ENCODE data around the gene MEIOB.
"Not testable (repeated sequence)": the region's sequence is repeated elsewhere in the genome, so short reads cannot be mapped to it uniquely, and the experiment has no call there.

MEIOB gene, protein sequence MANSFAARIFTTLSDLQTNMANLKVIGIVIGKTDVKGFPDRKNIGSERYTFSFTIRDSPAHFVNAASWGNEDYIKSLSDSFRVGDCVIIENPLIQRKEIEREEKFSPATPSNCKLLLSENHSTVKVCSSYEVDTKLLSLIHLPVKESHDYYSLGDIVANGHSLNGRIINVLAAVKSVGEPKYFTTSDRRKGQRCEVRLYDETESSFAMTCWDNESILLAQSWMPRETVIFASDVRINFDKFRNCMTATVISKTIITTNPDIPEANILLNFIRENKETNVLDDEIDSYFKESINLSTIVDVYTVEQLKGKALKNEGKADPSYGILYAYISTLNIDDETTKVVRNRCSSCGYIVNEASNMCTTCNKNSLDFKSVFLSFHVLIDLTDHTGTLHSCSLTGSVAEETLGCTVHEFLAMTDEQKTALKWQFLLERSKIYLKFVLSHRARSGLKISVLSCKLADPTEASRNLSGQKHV

GRCh38 chr16:1871974-1872635, at the start of gene MEIOB:
TSS of gene MEIOB (minus strand) at chr16:1872164. CDS start at chr16:1868175, 3,989 bp downstream.
- peaks cover 2% of the 10 kb centered on the region for H3K9me3 Mint-ChIP-seq
- no peak for TF ChIP-seq CTCF (IDR thresholded peaks at IDR 0.05; ENCODE audit: unreplicated experiment in 3 of 3)
- no peaks in the 10 kb centered on the region for H3K36me3 Mint-ChIP-seq (ENCODE audit: low read depth)
- H3K27ac Mint-ChIP-seq, result no peak within 1 kb of the TSS
- no peaks in the 10 kb centered on the region for H3K4me1 Mint-ChIP-seq
- peak within 1 kb of the TSS; percentile 71 to 81 (median 78) for H3K4me3 Mint-ChIP-seq
- peaks cover 45% of the 10 kb centered on the region for H3K27me3 Mint-ChIP-seq (ENCODE audit: low read depth)

- Mint-ChIP-seq H3K9me3 (peaks cover 2% of the 10 kb centered on the region), H3K4me1 (peaks cover 6% of the 10 kb centered on the region), H3K4me3 (peak overlapping the region in 1 of 3 experiments; percentile 41), H3K27me3 (ENCODE audit: low read depth) (peaks cover 85% of the 10 kb centered on the region), H3K27ac (no peak overlapping the region), H3K36me3 (ENCODE audit: low read depth) (no peaks in the 10 kb centered on the region)
- TF ChIP-seq CTCF (IDR thresholded peaks at IDR 0.05; ENCODE audit: unreplicated experiment in 3 of 3), result no peak
Measured at GRCh38 chr16:1920727-1921171, 48.8 kb upstream of the MEIOB start.

GRCh38 chr16:1920122-1920521, 48.2 kb upstream of the MEIOB start:
- not testable (repeated sequence) for H3K4me1 Mint-ChIP-seq; H3K9me3 Mint-ChIP-seq; H3K36me3 Mint-ChIP-seq (ENCODE audit: low read depth); H3K27ac Mint-ChIP-seq
- peaks cover 91% of the 10 kb centered on the region for H3K27me3 Mint-ChIP-seq (ENCODE audit: low read depth)
- H3K4me3 Mint-ChIP-seq, result peak overlapping the region in 1 of 3 experiments; percentile 53

DNA sequence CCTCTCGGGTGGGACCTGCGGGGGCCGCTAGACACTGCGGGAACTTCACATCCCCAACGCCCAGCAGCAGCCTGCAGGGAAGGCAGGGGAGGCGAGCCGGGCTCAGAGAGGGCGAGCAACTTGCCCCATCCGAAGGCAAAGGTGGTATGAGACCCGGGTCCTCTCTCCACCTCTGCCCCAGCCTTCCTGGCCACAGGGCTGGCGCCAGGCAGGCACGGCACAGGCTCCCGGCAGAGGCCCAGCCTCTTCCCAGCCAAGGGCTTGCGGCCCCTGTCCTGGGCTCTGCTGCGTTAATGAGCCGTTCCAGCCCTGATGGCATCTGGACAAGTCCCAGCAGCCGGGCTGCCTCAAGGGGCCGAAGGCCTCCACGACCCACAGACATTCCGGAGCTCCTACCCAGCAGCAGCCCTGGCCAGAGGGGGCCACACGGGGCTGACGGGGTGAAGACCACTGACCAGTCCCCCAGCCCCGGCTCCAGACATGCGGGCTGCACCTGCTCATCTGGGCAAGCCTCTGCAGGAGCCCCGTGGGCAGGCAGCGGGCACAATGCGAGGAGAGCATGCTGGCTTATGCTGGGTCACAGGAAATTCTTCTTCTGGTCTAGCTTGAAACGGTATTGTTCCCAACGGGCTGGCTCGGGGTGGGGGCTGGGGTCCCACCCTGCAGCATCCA, 47.5 kb upstream of the MEIOB start:
- Mint-ChIP-seq H3K27me3 (ENCODE audit: low read depth) (peaks cover 92% of the 10 kb centered on the region), H3K4me1 (peaks cover 6% of the 10 kb centered on the region), H3K27ac (no peak overlapping the region), H3K4me3 (no peak overlapping the region), H3K36me3 (ENCODE audit: low read depth) (no peaks in the 10 kb centered on the region), H3K9me3 (peaks cover 2% of the 10 kb centered on the region)
- no peak for TF ChIP-seq CTCF (IDR thresholded peaks at IDR 0.05; ENCODE audit: unreplicated experiment in 3 of 3)

DNA sequence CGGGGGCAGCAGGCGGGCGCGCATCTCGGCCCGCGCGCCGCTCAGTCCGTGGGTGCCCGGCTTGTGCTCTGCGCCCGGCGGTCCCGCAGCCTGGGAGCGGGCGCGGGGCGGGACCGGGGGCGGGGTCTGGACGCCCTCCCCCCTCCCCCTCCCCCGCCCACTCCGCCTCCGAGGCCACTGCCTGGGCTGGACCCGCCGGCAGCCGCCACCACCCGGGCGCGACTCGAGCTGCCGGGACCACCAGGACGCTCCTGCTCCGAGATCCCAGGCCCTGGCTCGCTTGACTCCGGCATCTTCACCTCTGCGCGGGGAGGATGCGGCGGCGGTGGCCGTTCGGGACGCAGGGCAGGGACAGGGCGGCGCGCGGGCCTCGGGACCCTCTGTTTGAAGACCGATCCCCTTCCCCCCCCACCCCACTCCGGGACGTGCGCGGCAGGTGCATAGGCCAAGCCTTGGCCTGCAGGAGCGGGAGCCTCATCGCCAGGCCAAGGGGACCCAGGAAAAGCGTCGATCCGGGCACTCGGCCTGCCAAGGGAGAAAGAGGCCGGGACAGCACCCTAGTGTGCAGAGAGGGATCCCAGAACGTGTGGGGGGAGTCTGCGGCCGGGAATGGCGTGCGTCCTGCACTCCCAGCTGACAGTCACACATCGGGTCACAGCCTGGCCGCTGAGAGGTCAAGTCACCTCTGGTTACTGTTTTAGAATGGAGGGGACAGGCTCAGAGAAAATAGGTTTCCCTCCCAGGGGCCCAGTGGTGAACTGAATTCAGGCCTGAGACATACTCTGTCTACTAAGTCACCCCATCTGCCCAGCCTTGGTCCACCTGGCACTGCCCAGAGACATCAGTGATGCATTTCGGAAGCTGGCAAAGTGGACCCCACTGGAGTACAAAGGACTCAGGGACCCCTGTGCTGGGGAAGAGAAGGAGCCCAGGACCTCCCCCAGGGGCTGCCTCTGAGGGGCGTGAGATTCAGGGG, 46.7 kb upstream of the MEIOB start, which contains the start of gene HS3ST6:
TSS of gene HS3ST6 (minus strand) at position 65 of the 976 bp plus-strand sequence. CDS start 92 bp downstream, outside the sequence.
- peaks cover 6% of the 10 kb centered on the region for H3K4me1 Mint-ChIP-seq
- H3K36me3 Mint-ChIP-seq (ENCODE audit: low read depth), result no peaks in the 10 kb centered on the region
- H3K4me3 Mint-ChIP-seq, result peak within 1 kb of the TSS in 2 of 3 experiments; percentile 43 to 56
- H3K27me3 Mint-ChIP-seq (ENCODE audit: low read depth), result peaks cover 88% of the 10 kb centered on the region
- no peak within 1 kb of the TSS for H3K27ac Mint-ChIP-seq
- peaks cover 2% of the 10 kb centered on the region for H3K9me3 Mint-ChIP-seq
- no peak for TF ChIP-seq CTCF (IDR thresholded peaks at IDR 0.05; ENCODE audit: unreplicated experiment in 3 of 3)
